H9 (cell line): Measurements from ENCODE around the gene PAX8. TPM values are rescaled to one million over a fixed set of nuclear protein-coding genes. Genes with fewer than 3 reads are reported as not detected.

ENCODE experiments used
- DNase-seq: peaks from one replicate; pipeline ENCODE4 v3.0.0-alpha.2; 2017
- H2AFZ ChIP-seq: one replicate; pipeline ENCODE4 v1.6.1; 2013; ENCODE audit warnings: mild to moderate bottlenecking, low read length, control low read depth, moderate library complexity
- H2AK5ac ChIP-seq: 2 replicates; pipeline ENCODE4 v1.6.1; 2013; ENCODE audit warnings: low read length, control low read depth, mixed read lengths; ENCODE audit not compliant: insufficient read length
- H2BK120ac ChIP-seq: one replicate; pipeline ENCODE4 v1.6.1; 2013; ENCODE audit warnings: low read depth, mild to moderate bottlenecking, low read length, control low read depth, inconsistent platforms; ENCODE audit not compliant: poor library complexity, severe bottlenecking
- H2BK12ac ChIP-seq: 2 replicates; pipeline ENCODE4 v1.6.1; 2013; ENCODE audit warnings: low read length, control low read depth, mixed read lengths, low read depth; ENCODE audit not compliant: insufficient read length
- H2BK15ac ChIP-seq: 2 replicates; pipeline ENCODE4 v1.6.1; 2013; ENCODE audit warnings: low read depth, low read length, control low read depth
- H2BK20ac ChIP-seq: one replicate; pipeline ENCODE4 v1.6.1; 2013; ENCODE audit warnings: low read depth, mild to moderate bottlenecking, low read length, control low read depth, inconsistent platforms; ENCODE audit not compliant: poor library complexity, severe bottlenecking
- H2BK5ac ChIP-seq: 2 replicates; pipeline ENCODE4 v1.6.1; 2013; ENCODE audit warnings: low read length, control low read depth, mixed read lengths; ENCODE audit not compliant: insufficient read length
- H3K14ac ChIP-seq: 2 replicates; pipeline ENCODE4 v1.6.1; 2013; ENCODE audit warnings: low read length, control low read depth; ENCODE audit not compliant: insufficient read depth
- H3K18ac ChIP-seq: 2 replicates; pipeline ENCODE4 v1.6.1; 2013; ENCODE audit warnings: low read depth, mild to moderate bottlenecking, mixed read lengths, low read length, control low read depth; ENCODE audit not compliant: insufficient read length
- H3K23ac ChIP-seq: 2 replicates; pipeline ENCODE4 v1.6.1; 2013; ENCODE audit warnings: low read length, control low read depth, mixed read lengths, low read depth; ENCODE audit not compliant: insufficient read length
- H3K23me2 ChIP-seq: 2 replicates; pipeline ENCODE4 v1.6.1; 2013; ENCODE audit warnings: low read depth, mild to moderate bottlenecking, mixed read lengths, low read length, control low read depth; ENCODE audit not compliant: insufficient read length, poor library complexity, severe bottlenecking
- H3K27ac ChIP-seq: 2 replicates; pipeline ENCODE4 v1.5.1; 2013; ENCODE audit warnings: low read length, control low read depth, mixed read lengths, low read depth; ENCODE audit not compliant: insufficient read length
- H3K27me3 ChIP-seq: 2 replicates; pipeline ENCODE4 v1.6.1; 2013; ENCODE audit warnings: low read length, control low read depth, inconsistent platforms; ENCODE audit not compliant: insufficient read depth
- H3K4ac ChIP-seq: 2 replicates; pipeline ENCODE4 v1.6.1; 2013; ENCODE audit warnings: low read depth, mild to moderate bottlenecking, control low read depth, inconsistent platforms, low read length, moderate library complexity
- H3K4me1 ChIP-seq: 2 replicates; pipeline ENCODE4 v1.6.1; 2013; ENCODE audit warnings: low read length, control low read depth, inconsistent platforms; ENCODE audit not compliant: insufficient read depth
- H3K4me2 ChIP-seq: 2 replicates; pipeline ENCODE4 v1.6.1; 2013; ENCODE audit warnings: low read length, control low read depth, mixed read lengths; ENCODE audit not compliant: insufficient read length, insufficient read depth
- H3K56ac ChIP-seq: 2 replicates; pipeline ENCODE4 v1.6.1; 2013; ENCODE audit warnings: low read depth, mild to moderate bottlenecking, mixed read lengths, low read length, control low read depth; ENCODE audit not compliant: insufficient read length
- H3K79me1 ChIP-seq: 2 replicates; pipeline ENCODE4 v1.6.1; 2013; ENCODE audit warnings: low read depth, mild to moderate bottlenecking, moderate library complexity, low read length, control low read depth, inconsistent platforms; ENCODE audit not compliant: insufficient read depth, poor library complexity, severe bottlenecking
- H3K79me2 ChIP-seq: 2 replicates; pipeline ENCODE4 v1.6.1; 2013; ENCODE audit warnings: low read length, control low read depth, inconsistent platforms; ENCODE audit not compliant: insufficient read depth
- H3K9ac ChIP-seq: 2 replicates; pipeline ENCODE4 v1.6.1; 2013; ENCODE audit warnings: low read length, control low read depth, mixed read lengths; ENCODE audit not compliant: insufficient read length; ENCODE audit errors: extremely low read depth
- H3K9me3 ChIP-seq: one replicate; pipeline ENCODE4 v1.6.1; 2013; ENCODE audit warnings: low read depth, low read length, inconsistent platforms; ENCODE audit not compliant: control insufficient read depth
- H3T11ph ChIP-seq: one replicate; pipeline ENCODE4 v1.6.1; 2013; ENCODE audit warnings: mild to moderate bottlenecking, low read length, control low read depth, inconsistent platforms
- H4K20me1 ChIP-seq: one replicate; pipeline ENCODE4 v1.6.1; 2013; ENCODE audit not compliant: control insufficient read depth, insufficient read length, insufficient read depth
- H4K5ac ChIP-seq: 2 replicates; pipeline ENCODE4 v1.6.1; 2013; ENCODE audit warnings: low read depth, mild to moderate bottlenecking, mixed read lengths, low read length, control low read depth; ENCODE audit not compliant: insufficient read length
- H4K8ac ChIP-seq: replicated peaks from 2 replicates; pipeline ENCODE4 v1.6.1; 2013; ENCODE audit warnings: low read length, control low read depth, mixed read lengths, low read depth; ENCODE audit not compliant: insufficient read length
- H4K91ac ChIP-seq: 2 replicates; pipeline ENCODE4 v1.6.1; 2013; ENCODE audit warnings: low read depth, mild to moderate bottlenecking, moderate library complexity, mixed read lengths, low read length, control low read depth; ENCODE audit not compliant: insufficient read length
- H3K27ac Mint-ChIP-seq, 3 experiments: 2 replicates in 2 of 3; 3 replicates in 1 of 3; pipeline ENCODE4 v1.8.0; 2020 to 2021; ENCODE audit warnings: mixed read lengths in 3 of 3, mild to moderate bottlenecking in 1 of 3, moderate library complexity in 1 of 3
- H3K27me3 Mint-ChIP-seq: 2 replicates; pipeline ENCODE4 v1.8.0; 2021; ENCODE audit warnings: low read depth, mild to moderate bottlenecking, moderate library complexity, mixed read lengths
- H3K36me3 Mint-ChIP-seq, 3 experiments: 2 replicates in 2 of 3; 3 replicates in 1 of 3; pipeline ENCODE4 v1.8.0; 2020 to 2021; ENCODE audit warnings: low read depth in 3 of 3, mixed read lengths in 3 of 3; ENCODE audit not compliant: insufficient read depth in 1 of 3
- H3K4me1 Mint-ChIP-seq, 2 experiments: 2 replicates each; pipeline ENCODE4 v1.8.0; 2020; ENCODE audit warnings: mixed read lengths in 2 of 2
- H3K4me3 Mint-ChIP-seq, 2 experiments: 2 replicates in 1 of 2; 3 replicates in 1 of 2; pipeline ENCODE4 v1.8.0; 2020 to 2021; ENCODE audit warnings: mild to moderate bottlenecking in 2 of 2, mixed read lengths in 2 of 2, moderate library complexity in 1 of 2
- H3K9me3 Mint-ChIP-seq, 2 experiments: 2 replicates in 1 of 2; 3 replicates in 1 of 2; pipeline ENCODE4 v1.8.0; 2020; ENCODE audit warnings: mild to moderate bottlenecking in 2 of 2, mixed read lengths in 2 of 2, moderate library complexity in 1 of 2
- WGBS: extraction: QIAGEN DNeasy Blood & Tissue Kit; methylation state at CpG from one replicate; pipeline ENCODE4 v1.1.7; 2013; ENCODE audit warnings: missing lambda C conversion rate, low lambda C conversion rate, mixed read lengths; ENCODE audit not compliant: insufficient read length; ENCODE audit errors: extremely low coverage; 5-methylcytosine and 5-hydroxymethylcytosine counted together
- total RNA-seq: library from RNA; stranded (reverse); gene quantifications from 2 replicates; pipeline ENCODE4 v1.2.1, GENCODE V29; 2021
- TF ChIP-seq, protein P1 (sequence below): fragments of 200-600 bp; sonication (generic); conservative IDR thresholded peaks from 3 replicates; pipeline ENCODE4 v1.8.0; 2021; ENCODE audit warnings: antibody characterized with exemption, mild to moderate bottlenecking

The PAX8 gene
- total RNA-seq, 1 experiment from 2014 or later: not detected

DNA sequence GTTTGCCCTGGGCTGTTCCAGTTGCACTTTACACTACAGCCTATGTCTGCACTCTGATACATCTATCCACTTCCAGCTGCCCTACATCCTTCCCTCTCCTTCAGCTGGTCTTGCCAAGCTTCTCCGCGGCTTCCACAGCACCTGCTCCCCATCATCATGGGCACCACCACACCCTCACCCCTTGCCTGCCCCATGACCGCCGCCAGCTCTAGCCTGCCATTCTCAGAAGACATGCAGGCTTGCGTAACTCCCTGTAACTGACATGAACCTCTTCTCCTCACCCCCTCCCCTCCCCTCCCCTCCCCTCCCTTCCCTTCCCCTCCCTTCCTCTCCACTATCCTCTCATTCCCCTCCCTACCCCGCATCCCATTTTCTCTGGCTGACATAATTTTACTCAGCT is 46.0 kb downstream of the PAX8 start:
- no peak for DNase-seq
- Histone ChIP-seq H3K56ac (no peak overlapping the region), H3K27ac (no peak overlapping the region), H3K4ac (no peak overlapping the region), H2BK15ac (no peak overlapping the region), H3K9ac (no peak overlapping the region), H3K18ac (no peak overlapping the region), H4K91ac (no peak overlapping the region), H3K4me1 (no peaks in the 10 kb centered on the region), H4K5ac (no peak overlapping the region), H2AFZ (no peak overlapping the region), H2BK12ac (no peak overlapping the region), H3K4me2 (no peak overlapping the region), H4K20me1 (no peaks in the 10 kb centered on the region), H3K23me2 (no peaks in the 10 kb centered on the region), H3K23ac (no peak overlapping the region), H3K79me2 (no peaks in the 10 kb centered on the region), H3K27me3 (no peaks in the 10 kb centered on the region), H2AK5ac (no peak overlapping the region), H3T11ph (no peak overlapping the region), H4K8ac (no peak overlapping the region), H3K9me3 (no peaks in the 10 kb centered on the region), H2BK5ac (no peak overlapping the region), H3K79me1 (no peaks in the 10 kb centered on the region), H2BK20ac (no peak overlapping the region), H2BK120ac (no peak overlapping the region), H3K14ac (no peak overlapping the region)
- Mint-ChIP-seq H3K4me3 (no peak overlapping the region), H3K27ac (no peak overlapping the region), H3K4me1 (no peaks in the 10 kb centered on the region; a peak in 1 of 4 replicates), H3K27me3 (peaks cover 6% of the 10 kb centered on the region), H3K36me3 (peaks cover 0 to 12% (median 3%) of the 10 kb centered on the region in 3 experiments; a peak in 3 of 7 replicates), H3K9me3 (peaks cover 13% of the 10 kb centered on the region in 2 experiments; a peak in 3 of 5 replicates)
- TF ChIP-seq, protein P1, sequence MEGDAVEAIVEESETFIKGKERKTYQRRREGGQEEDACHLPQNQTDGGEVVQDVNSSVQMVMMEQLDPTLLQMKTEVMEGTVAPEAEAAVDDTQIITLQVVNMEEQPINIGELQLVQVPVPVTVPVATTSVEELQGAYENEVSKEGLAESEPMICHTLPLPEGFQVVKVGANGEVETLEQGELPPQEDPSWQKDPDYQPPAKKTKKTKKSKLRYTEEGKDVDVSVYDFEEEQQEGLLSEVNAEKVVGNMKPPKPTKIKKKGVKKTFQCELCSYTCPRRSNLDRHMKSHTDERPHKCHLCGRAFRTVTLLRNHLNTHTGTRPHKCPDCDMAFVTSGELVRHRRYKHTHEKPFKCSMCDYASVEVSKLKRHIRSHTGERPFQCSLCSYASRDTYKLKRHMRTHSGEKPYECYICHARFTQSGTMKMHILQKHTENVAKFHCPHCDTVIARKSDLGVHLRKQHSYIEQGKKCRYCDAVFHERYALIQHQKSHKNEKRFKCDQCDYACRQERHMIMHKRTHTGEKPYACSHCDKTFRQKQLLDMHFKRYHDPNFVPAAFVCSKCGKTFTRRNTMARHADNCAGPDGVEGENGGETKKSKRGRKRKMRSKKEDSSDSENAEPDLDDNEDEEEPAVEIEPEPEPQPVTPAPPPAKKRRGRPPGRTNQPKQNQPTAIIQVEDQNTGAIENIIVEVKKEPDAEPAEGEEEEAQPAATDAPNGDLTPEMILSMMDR: no peak
- no CpG with 5 or more reads among the region's 6 CpGs for WGBS
